Right forelimb (tissue), 1 donor: Measurements from ENCODE around the gene BMP6.
A peak's percentile ranks its signal among the peaks of the same experiment; 100 is the strongest.

Source experiments
- DNase-seq: peaks from one replicate; pipeline ENCODE4 v3.0.0-alpha.2; 2018

The BMP6 gene

GRCh38 chr6:7747901-7748504 lies 22.1 kb downstream of the BMP6 start:
- DNase-seq: no peak

GRCh38 chr6:7749478-7749877 lies 23.6 kb downstream of the BMP6 start:
- no peak for DNase-seq

- no peak for DNase-seq
Measured at GRCh38 chr6:7750197-7750596, 24.3 kb downstream of the BMP6 start.

- DNase-seq: no peak
Measured at GRCh38 chr6:7758456-7758855, 32.6 kb downstream of the BMP6 start.

- DNase-seq: no peak
Measured at GRCh38 chr6:7759320-7759719, 33.4 kb downstream of the BMP6 start.

- no peak for DNase-seq
Measured at GRCh38 chr6:7761051-7761450, 35.2 kb downstream of the BMP6 start.

GRCh38 chr6:7762760-7763159 lies 36.9 kb downstream of the BMP6 start:
- DNase-seq: no peak

GRCh38 chr6:7763881-7764280 lies 38.0 kb downstream of the BMP6 start:
- DNase-seq: no peak

- DNase-seq: no peak
Measured at GRCh38 chr6:7765575-7766325, 39.9 kb downstream of the BMP6 start.

- DNase-seq: no peak
Measured at GRCh38 chr6:7769702-7770101, 43.8 kb downstream of the BMP6 start.

- no peak for DNase-seq
Measured at GRCh38 chr6:7770111-7770510, 44.2 kb downstream of the BMP6 start.

GRCh38 chr6:7770601-7771000 lies 44.7 kb downstream of the BMP6 start:
- no peak for DNase-seq

- DNase-seq: no peak
Measured at GRCh38 chr6:7773322-7773721, 47.4 kb downstream of the BMP6 start.

- no peak for DNase-seq
Measured at GRCh38 chr6:7773914-7774313, 48.0 kb downstream of the BMP6 start.

- no peak for DNase-seq
Measured at GRCh38 chr6:7776509-7776908, 50.6 kb downstream of the BMP6 start.

- DNase-seq: no peak
Measured at GRCh38 chr6:7777074-7777473, 51.2 kb downstream of the BMP6 start.

GRCh38 chr6:7781240-7781639 lies 55.3 kb downstream of the BMP6 start:
- no peak for DNase-seq

- DNase-seq: no peak
Measured at GRCh38 chr6:7784248-7784647, 58.3 kb downstream of the BMP6 start.

GRCh38 chr6:7784706-7785105 lies 58.8 kb downstream of the BMP6 start:
- no peak for DNase-seq

- DNase-seq: no peak
Measured at GRCh38 chr6:7785243-7786035, 59.5 kb downstream of the BMP6 start.

- peak; percentile 52 for DNase-seq
Measured at GRCh38 chr6:7786214-7786661, 60.3 kb downstream of the BMP6 start.

- DNase-seq: peak; percentile 65
Measured at GRCh38 chr6:7787137-7787608, 61.3 kb downstream of the BMP6 start.

- DNase-seq: no peak
Measured at GRCh38 chr6:7787731-7788130, 61.8 kb downstream of the BMP6 start.

GRCh38 chr6:7794509-7794908 lies 68.6 kb downstream of the BMP6 start:
- no peak for DNase-seq
